BE2C (cell line): Measurements from ENCODE around the gene FEN1.
A peak's percentile ranks its signal among the peaks of the same experiment; 100 is the strongest.

ENCODE experiments used
- DNase-seq: peaks from one replicate; pipeline ENCODE4 v3.0.0-alpha.2; 2020
- H3K27me3 ChIP-seq: fragments of 250-450 bp; sonication (Bioruptor Pico); 2 replicates; pipeline ENCODE4 v1.5.1; 2020; ENCODE audit warnings: mild to moderate bottlenecking
- H3K36me3 ChIP-seq: fragments of 250-450 bp; sonication (Bioruptor Pico); 2 replicates; pipeline ENCODE4 v1.5.1; 2020; ENCODE audit warnings: mild to moderate bottlenecking
- H3K4me1 ChIP-seq: fragments of 250-450 bp; sonication (Bioruptor Pico); 2 replicates; pipeline ENCODE4 v1.5.1; 2020
- H3K4me3 ChIP-seq: 2 replicates; pipeline ENCODE4 v1.5.1; 2011; ENCODE audit warnings: low read depth, low read length
- H3K9me3 ChIP-seq: fragments of 250-450 bp; sonication (Bioruptor Pico); 2 replicates; pipeline ENCODE4 v1.5.1; 2020
- CTCF ChIP-seq: IDR thresholded peaks from 2 replicates; pipeline ENCODE4 v1.5.1; 2012; ENCODE audit warnings: mild to moderate bottlenecking, low read depth, low read length

The FEN1 gene

GRCh38 chr11:61762798-61763197 lies 29.9 kb upstream of the FEN1 start:
- Histone ChIP-seq H3K4me1 (no peaks in the 10 kb centered on the region), H3K27me3 (no peaks in the 10 kb centered on the region), H3K36me3 (no peaks in the 10 kb centered on the region), H3K9me3 (no peaks in the 10 kb centered on the region), H3K4me3 (no peak overlapping the region)
- peak; percentile 32 for DNase-seq
- no peak for TF ChIP-seq CTCF

- Histone ChIP-seq H3K9me3 (no peaks in the 10 kb centered on the region), H3K36me3 (no peaks in the 10 kb centered on the region), H3K27me3 (no peaks in the 10 kb centered on the region), H3K4me3 (no peak overlapping the region), H3K4me1 (no peaks in the 10 kb centered on the region)
- TF ChIP-seq CTCF = no peak
- DNase-seq = no peak
Observed at GRCh38 chr11:61763930-61764605, 28.6 kb upstream of the FEN1 start.

- Histone ChIP-seq H3K4me3 (no peak overlapping the region), H3K36me3 (no peaks in the 10 kb centered on the region), H3K4me1 (no peaks in the 10 kb centered on the region), H3K9me3 (no peaks in the 10 kb centered on the region), H3K27me3 (no peaks in the 10 kb centered on the region)
- no peak for TF ChIP-seq CTCF
- DNase-seq = no peak
Observed at GRCh38 chr11:61764606-61765260, 28.0 kb upstream of the FEN1 start.

- Histone ChIP-seq H3K27me3 (no peaks in the 10 kb centered on the region), H3K36me3 (no peaks in the 10 kb centered on the region), H3K4me3 (no peak overlapping the region), H3K4me1 (no peaks in the 10 kb centered on the region), H3K9me3 (no peaks in the 10 kb centered on the region)
- no peak for DNase-seq
- TF ChIP-seq CTCF = no peak
Observed at GRCh38 chr11:61765550-61766253, 27.0 kb upstream of the FEN1 start.

- DNase-seq = no peak
- Histone ChIP-seq H3K36me3 (no peaks in the 10 kb centered on the region), H3K4me3 (no peak overlapping the region), H3K9me3 (no peaks in the 10 kb centered on the region), H3K27me3 (no peaks in the 10 kb centered on the region), H3K4me1 (no peaks in the 10 kb centered on the region)
- TF ChIP-seq CTCF = no peak
Observed at GRCh38 chr11:61766353-61766841, 26.3 kb upstream of the FEN1 start.
